ENCODE data around the gene AGL.
"Not testable (repeated sequence)": the region's sequence is repeated elsewhere in the genome, so short reads cannot be mapped to it uniquely, and the experiment has no call there.

Gene AGL

DNA sequence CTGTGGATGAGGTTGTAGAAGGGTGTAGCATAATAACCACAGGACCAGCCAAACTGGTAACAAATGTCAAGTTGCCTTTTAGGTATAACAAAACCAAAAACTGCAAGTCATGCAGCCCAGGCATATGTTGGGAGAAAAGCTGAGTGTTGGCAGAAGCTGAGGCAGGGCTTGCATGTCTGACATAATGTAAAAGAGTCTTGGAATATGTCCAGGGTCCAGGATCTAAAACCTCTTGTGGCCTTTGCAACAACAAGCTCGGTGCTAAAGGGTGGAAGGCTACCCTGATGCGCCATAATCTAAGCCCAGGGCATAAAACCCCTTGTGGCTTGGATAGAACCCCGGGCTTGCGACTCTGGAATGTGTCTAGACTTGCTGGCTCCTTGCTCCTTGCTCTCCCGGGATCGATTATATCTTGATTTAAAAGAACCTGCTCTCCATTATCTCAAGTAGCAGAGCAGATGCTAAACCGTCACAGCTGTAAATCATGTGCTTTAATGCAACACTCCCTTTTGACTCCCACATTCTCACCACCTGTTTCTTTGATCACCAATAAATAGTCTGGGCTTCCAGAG is 93.1 kb downstream of the AGL start:
- peak; percentile 70 for DNase-seq (ENCODE audit: low read depth)

DNA sequence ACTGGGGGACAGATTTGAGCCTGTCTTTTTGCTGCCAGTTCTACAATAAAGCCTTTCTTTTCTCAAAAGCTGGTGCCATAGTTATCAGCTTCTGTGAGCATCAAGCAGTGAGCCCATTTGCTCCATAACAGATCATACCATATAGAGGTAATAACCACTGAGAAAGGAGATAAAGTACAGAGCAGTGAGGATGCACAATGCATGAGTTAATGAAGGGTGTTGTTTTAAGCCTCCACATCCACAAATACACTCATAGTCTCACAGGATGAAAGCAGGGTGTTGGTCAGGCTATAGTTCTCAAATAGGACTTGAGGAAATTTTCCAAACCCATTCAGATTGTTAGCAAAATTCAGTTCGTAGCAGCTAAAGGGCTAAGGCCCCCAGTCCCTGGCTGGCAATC is 94.0 kb downstream of the AGL start:
- DNase-seq (ENCODE audit: low read depth), result no peak

GRCh38 chr1:99945174-99945573 is 95.0 kb downstream of the AGL start:
- DNase-seq (ENCODE audit: low read depth), result no peak

GRCh38 chr1:99950486-99950885 is 100.3 kb downstream of the AGL start:
- DNase-seq (ENCODE audit: low read depth), result no peak

GRCh38 chr1:99952522-99952921 is 102.4 kb downstream of the AGL start:
- no peak for DNase-seq (ENCODE audit: low read depth)

DNA sequence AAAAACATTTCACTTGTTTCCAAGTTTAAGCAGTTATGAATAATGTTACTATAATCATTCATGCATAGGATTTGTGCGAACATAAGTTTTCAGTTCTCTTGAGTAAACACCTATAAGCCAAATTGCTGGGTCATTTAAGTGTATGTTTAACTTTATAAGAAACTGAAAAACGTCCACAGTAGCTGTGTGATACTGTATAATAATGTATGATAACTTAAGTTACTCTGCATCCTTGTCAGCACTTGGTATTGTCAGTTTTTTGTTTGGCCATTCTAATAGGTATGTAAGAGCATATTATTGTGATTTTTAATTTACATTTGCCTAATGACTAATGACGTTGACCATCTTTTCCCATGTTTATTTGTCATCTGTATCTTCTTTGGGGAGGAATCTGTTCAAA is 105.2 kb downstream of the AGL start:
- no peak for DNase-seq (ENCODE audit: low read depth)

- peak; percentile 94 for DNase-seq (ENCODE audit: low read depth)
Measured at GRCh38 chr1:99956755-99957154, 106.6 kb downstream of the AGL start.

DNA sequence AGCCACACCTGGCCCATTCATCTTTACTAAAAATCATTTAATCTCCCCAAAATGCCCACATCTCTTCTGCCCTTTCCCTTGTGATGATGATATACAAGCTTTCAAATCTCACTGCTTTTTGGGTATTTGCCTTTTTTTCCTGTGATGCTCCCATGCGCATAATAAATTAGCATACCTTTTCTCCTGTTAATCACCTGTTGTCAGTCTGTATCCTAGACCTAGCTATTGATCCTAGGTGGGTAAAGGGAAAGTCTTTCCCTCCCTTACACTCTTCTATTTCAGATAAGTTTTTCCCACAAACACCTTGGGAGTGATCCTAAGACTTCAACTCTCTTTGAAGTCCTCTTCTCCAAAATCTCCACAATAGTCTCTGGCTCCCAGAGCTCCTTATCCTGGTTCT is 107.7 kb downstream of the AGL start:
- DNase-seq (ENCODE audit: low read depth), result no peak

GRCh38 chr1:99959189-99959705 is 109.1 kb downstream of the AGL start:
- DNase-seq (ENCODE audit: low read depth), result not testable (repeated sequence)

- DNase-seq (ENCODE audit: low read depth), result not testable (repeated sequence)
Measured at GRCh38 chr1:99960260-99960659, 110.1 kb downstream of the AGL start.

DNA sequence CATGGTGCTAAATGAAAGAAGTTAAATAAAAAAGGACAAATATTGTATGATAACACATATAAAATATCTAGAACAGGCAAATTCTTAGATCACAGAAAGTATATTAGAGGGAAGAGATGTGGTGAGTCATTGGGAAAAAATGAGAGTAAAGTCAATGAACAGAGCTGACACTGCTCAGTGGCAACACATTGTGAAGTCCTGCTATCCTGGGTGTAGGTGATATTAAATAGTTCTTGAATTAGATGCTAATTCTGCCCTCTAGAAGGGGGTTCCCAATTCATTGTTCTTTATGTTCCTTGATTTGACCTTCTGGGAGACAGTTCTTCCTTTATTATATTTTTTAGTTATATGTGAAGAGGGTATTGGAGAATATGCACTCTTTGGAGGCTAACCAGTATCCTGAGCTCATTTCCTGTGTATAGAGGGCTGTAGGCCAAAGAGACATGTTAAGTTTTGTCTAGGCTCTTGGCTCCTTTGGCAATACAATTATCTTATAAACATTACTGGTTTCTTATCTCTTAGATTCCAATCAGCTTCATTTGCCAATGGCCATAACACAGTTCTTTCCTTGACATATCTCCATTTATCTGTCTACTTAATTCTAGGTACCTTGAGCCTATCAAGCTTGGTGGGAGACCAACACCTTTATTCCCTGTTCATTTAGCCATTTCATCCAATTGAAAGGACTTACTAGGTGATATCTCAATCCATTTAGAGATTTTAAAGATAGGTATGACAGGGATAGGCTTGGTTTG is 113.1 kb downstream of the AGL start:
- DNase-seq (ENCODE audit: low read depth), result no peak

- DNase-seq (ENCODE audit: low read depth), result no peak
Measured at GRCh38 chr1:99964806-99965205, 114.6 kb downstream of the AGL start.

- DNase-seq (ENCODE audit: low read depth), result no peak
Measured at GRCh38 chr1:99965646-99966375, 115.7 kb downstream of the AGL start.

DNA sequence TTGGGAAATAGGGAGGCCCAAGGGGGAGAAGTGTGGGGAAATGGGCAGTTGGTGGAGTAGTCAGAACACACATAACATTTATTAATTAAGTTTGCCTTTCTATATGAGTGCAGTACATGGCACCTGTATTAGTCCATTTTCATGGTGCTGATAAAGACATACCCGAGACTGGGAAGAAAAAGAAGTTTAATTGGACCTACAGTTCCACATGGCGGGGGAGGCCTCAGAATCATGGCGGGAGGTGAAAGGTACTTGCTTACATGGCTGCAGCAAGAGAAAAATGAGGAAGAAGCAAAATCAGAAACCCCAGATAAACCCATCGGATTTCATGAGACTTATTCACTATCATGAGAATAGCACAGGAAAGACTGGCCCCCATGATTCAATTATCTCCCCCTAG is 118.1 kb downstream of the AGL start:
- no peak for DNase-seq (ENCODE audit: low read depth)

GRCh38 chr1:99969260-99969728 is 119.1 kb downstream of the AGL start:
- no peak for DNase-seq (ENCODE audit: low read depth)

DNA sequence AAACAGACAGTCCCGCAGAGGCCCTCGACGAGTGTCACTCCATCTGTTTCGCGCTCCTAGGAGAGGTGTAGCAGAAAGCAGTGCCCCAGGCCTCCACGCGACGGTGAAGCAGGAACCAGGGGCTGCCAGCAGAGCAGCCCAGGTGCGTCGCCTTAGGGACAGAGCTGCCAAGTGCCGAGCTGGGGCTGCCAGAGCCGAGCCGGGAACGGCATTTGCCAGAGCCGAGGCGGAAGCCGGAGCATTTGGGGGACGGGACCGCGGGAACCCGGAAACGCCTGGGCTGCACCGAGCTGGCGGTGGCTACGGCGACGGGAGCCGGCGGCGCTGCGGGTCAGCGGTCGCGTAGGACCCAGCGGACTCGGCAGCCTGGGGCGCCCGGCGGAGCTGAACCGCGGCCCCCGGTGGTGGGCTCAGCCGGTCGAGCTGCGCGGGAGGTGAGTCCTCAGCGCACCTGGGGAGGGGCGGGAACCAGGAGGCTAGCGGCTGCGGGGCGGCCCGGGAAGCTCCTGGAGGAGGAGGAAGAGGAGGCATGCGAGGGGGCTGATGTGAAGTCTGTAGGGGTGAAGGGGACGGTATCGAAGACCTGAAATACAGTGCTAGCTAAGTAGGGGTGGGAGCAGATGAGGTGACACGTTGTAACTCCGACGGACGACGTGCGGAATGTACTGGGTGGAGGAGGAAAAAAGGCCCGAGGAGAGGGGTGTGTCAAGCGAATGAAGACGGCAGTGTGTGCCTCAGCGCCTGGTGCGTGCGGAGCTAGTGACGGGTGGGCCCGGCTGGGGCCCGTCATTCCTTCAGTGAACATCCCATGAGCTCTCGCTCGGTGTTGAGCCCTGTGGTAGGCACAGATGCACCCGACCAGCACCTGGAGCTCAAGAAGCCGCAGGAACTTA is 119.8 kb downstream of the AGL start, which contains the start of gene SLC35A3:
TSS of gene SLC35A3 (plus strand) at position 268 of the 893 bp plus-strand sequence. CDS start 23,559 bp downstream, outside the sequence.
- DNase-seq (ENCODE audit: low read depth), result no peak

GRCh38 chr1:99970713-99971255 is 120.6 kb downstream of the AGL start:
- no peak for DNase-seq (ENCODE audit: low read depth)

DNA sequence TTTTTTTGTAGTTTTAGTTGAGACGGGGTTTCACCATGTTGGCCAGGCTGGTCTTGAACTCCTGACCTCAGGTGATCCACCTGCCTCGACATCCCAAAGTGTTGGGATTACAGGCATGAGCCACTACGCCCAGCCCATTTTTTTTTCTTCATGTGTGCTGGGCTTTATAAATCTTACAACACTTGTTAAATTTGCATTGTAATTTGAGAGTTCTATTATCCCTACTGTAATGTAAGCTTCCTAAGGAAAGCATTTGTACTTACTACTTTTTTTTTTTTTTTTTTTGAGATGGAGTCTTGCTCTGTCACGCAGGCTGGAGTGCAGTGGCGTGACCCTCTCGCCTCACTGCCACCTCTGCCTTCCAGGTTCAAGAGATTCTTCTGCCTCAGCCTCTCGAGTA is 121.9 kb downstream of the AGL start:
- not testable (repeated sequence) for DNase-seq (ENCODE audit: low read depth)

Measured in GM04503 (cell line).